Hematopoietic multipotent progenitor cell (in vitro differentiated cells): ENCODE results near the gene MKKS. TPM values are rescaled to one million over a fixed set of nuclear protein-coding genes. Genes with fewer than 3 reads are reported as not detected.
A peak's percentile ranks its signal among the peaks of the same experiment; 100 is the strongest.

Experiments used
- DNase-seq, 3 donors: peaks; one replicate each; pipeline ENCODE4 v3.0.0-alpha.2; 2011 to 2015; ENCODE audit warnings: low read depth in 2 of 3, low spot score in 2 of 3
- total RNA-seq: library from RNA; depleted of rRNA; stranded (reverse); fragments of >200 nt; gene quantifications from one replicate; pipeline ENCODE4 v1.2.3, GENCODE V29; 2012

Gene MKKS
- total RNA-seq, 1 donor = 8.3 TPM

DNA sequence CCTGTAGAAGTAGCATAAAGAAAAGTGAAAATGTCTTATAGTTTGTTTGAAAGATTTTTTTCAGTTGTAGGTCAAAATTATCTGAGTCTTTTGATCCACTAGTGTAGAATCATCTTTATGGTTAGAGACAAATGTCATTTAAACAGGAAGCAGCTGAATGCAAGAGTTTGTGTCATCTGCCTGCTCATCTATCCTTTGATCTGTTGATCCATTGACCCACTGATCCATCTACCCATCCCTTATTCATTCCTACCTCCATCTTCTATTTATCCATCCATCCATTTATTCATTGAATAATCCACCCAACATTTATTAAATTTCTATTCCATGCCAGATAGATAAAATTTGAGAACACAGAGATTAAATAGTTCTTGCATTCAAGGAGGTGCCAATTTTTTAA, 62.6 kb downstream of the MKKS start:
- DNase-seq = no peak

- no peak for DNase-seq
Measured at GRCh38 chr20:10370091-10370887, 63.7 kb downstream of the MKKS start.

DNA sequence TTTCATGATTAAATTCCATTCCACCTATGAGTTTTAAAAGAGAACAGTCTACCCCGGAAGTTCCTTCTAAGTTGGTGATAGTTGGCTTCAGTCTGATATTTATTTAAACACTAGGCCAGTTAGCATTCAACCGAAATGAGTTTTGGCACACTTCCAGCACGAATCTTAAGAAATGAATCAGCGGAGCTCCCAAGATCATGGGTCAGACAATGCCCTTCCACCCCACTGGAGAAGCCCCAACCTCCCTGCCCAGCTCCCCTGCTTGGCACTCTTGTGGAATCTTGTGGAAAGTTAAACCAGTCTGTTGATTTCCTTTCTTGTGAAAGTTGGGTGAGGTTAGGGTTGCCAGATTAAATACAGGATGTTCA, 64.3 kb downstream of the MKKS start:
- no peak for DNase-seq

- DNase-seq = no peak
Measured at GRCh38 chr20:10368702-10369041, 65.3 kb downstream of the MKKS start.

DNA sequence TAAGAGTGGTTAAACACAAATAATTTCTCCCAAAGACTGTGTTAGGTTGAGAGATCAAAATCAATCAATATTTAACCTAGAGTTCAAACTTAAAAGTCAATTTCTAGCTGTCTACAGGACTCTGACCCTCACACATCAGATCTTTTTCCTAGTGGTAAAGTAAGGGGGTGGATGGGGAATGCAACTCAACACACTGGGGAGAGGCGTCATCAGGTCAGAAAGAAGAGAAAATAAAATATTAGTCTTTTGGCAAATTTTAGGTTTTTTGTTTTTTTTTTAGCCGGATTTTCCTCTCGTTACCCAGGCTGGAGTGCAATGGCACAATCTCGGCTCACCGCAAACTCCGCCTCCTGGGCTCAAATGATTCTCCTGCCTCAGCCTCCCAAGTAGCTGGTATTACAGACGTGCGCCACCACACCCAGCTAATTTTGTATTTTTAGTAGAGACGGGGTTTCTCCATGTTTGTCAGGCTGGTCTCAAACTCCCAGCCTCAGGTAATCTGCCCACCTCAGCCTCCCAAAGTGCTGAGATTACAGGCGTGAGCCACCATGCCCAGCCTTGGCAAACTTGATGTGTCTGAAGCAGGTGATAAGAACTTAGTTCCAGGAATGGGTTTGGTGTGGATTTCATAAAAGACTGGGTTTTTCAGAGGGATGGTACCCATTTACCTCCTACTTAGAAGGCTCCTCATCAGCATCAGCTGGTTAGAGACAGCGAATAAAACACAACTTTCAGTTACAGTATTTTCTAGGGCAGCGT, 65.9 kb downstream of the MKKS start:
- no peak for DNase-seq

DNA sequence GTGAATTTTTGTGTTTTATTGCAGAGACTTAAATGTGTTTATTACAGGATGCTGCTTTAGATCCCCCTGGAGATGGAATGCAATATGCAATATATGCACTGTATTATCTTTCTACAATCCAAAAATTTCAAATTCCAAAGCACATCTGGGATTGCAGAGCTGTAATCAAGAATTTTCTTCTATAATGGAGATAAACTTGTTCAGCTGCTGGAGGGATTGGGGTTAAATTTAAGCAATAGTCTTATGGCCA, 66.4 kb downstream of the MKKS start:
- DNase-seq = no peak

GRCh38 chr20:10366898-10367692, 66.9 kb downstream of the MKKS start:
- no peak for DNase-seq

DNA sequence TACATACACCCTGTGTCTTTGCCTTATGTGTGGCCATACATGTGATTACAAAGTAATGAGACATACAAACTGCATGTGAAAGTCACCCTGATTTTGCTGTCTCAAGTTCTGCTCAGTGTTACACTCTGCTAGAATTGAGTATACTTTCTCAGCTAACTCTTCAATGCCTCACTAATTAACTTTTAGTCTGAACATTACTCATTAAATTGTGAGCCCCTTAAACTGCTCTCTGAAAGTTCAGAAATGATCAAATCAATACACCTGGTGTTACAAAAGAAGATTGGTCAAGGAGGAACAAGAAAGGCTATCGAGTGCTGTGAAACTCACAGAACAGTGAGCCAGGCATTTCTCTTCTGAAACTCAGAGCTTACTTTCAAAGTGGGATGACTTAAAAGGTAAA, 71.3 kb downstream of the MKKS start:
- no peak for DNase-seq

DNA sequence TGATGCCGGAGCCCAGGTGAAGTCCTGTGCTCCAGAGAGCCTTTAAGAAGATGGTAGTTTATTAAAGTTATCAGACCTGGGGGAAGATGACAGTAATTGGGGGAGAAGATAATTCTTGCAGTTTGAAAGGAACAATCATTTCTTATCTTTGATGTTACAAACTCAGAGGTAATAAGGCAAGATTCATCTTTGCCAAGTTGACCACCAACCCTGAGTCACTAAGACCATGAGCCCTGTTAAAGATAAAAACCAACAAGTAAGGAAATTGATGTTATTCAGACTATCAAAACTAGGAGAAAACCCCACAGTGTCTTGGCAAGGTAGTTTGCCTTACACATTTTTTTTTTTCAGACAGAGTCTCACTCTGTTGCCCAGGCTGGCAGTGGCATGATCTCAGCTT, 73.1 kb downstream of the MKKS start:
- DNase-seq = no peak

GRCh38 chr20:10359621-10360040, 74.4 kb downstream of the MKKS start:
- DNase-seq = no peak

GRCh38 chr20:10357974-10358373, 76.0 kb downstream of the MKKS start:
- no peak for DNase-seq

DNA sequence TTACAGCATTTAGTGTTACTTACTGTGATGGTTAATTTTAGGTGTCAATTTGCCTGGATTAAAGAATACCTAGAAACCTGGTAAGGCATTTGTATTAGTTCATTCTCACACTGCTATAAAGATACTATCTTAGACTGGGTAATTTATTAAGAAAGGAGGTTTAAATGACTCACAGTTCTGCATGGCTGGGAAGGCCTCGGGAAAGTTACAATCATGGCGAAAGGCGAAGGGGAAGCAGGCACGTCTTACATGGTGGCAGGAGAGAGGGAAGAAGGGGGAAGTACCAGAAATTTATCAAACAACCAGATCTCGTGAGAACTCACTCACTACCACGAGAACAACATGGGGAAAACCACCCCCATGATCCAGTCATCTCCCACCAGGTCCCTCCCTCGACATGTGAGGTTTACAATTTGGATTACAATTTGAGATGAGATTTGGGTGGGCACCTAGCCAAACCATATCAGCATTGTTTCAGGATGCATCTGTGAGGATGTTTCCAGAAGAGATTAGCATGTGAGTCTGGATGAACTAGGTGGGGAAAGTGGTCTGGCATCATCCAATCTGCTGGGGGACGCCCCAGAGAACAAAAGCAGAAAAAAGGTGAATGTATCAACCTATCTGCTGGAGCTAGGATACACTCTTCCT, 76.8 kb downstream of the MKKS start:
- peak in 2 of 3 donors; percentile 58 to 75 for DNase-seq

GRCh38 chr20:10356628-10357027, 77.4 kb downstream of the MKKS start:
- DNase-seq = no peak

DNA sequence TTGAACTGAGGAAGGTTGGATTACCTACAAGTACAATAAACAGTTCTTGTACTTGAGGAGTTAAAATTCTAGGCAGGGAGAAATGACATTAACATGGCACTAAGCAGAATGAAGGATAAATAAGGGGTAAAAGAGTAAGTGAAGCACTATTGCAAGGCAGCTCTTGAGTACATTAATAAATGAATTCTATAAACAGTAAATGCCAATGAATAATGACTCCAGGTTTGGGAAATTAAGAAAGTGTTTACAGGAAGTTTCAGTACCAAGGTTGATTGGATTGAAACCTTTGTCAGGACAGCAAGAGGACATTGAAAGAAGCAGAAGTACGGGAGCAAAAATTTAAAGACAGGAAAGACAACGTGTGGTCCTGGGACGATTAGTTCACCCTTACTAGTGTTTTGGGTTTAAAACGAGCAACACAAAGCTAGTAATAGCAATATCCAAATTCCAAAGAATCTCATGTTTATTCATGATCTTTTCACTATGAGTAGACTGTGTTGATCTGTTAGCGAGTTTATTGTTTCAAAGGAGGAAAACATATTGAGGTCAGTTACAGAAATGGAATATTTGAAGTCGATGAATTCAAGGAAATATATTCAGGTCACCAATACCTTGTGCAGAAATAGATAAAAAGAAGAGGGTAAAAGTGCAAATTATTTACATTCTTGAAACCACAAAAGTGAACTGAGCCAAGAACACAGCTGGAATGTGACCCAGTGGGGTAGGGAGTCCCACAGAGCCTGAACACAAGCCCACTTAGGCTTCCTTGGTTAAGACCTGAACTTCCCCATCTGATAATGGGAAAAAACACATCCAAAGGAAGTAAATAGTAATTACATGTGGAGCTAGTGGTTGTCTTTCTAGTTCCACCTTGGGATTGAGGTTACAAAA, 80.8 kb downstream of the MKKS start:
- DNase-seq = no peak

Other genes with a start within 250 kb of the MKKS start
- gene SNAP25, start 215.4 kb downstream of the MKKS start, total RNA-seq = 0.27 TPM
- 4.6 TPM for gene SLX4IP, start 1.1 kb upstream of the MKKS start, total RNA-seq
- gene JAG1, start 239.8 kb upstream of the MKKS start, total RNA-seq = 5.4 TPM